DND-41 (cell line): ENCODE results near the gene RAPSN.

Experiments
- ATAC-seq: fragments of 200-7000 bp; cut with Tn5 transposase; 3 replicates; pipeline ENCODE4 v1.9.1; 2021; ENCODE audit warnings: low read depth; ENCODE audit not compliant: insufficient read depth
- DNase-seq: peaks from one replicate; pipeline ENCODE4 v3.0.0-alpha.2; 2020
- H2AFZ ChIP-seq: 2 replicates; pipeline ENCODE4 v1.6.0; 2012; ENCODE audit warnings: low read depth, low read length
- H3K27ac ChIP-seq: 2 replicates; pipeline ENCODE4 v1.5.1; 2012; ENCODE audit warnings: low read length, inconsistent platforms
- H3K27me3 ChIP-seq: fragments of 200-600 bp; sonication (generic); 2 replicates; pipeline ENCODE4 v1.6.0; 2012; ENCODE audit warnings: low read length, mild to moderate bottlenecking, inconsistent platforms; ENCODE audit not compliant: insufficient read depth, poor library complexity
- H3K36me3 ChIP-seq: 2 replicates; pipeline ENCODE4 v1.5.1; 2012; ENCODE audit warnings: low read length, inconsistent platforms; ENCODE audit not compliant: insufficient read depth
- H3K4me1 ChIP-seq: 2 replicates; pipeline ENCODE4 v1.5.1; 2012; ENCODE audit warnings: mild to moderate bottlenecking, low read length; ENCODE audit not compliant: insufficient read depth
- H3K4me2 ChIP-seq: 2 replicates; pipeline ENCODE4 v1.6.0; 2012; ENCODE audit warnings: mild to moderate bottlenecking, moderate library complexity, low read length, inconsistent platforms; ENCODE audit not compliant: insufficient read depth
- H3K4me3 ChIP-seq, 2 experiments: fragments of 200-600 bp in 1 of 2; shearing (Covaris generic) in 1 of 2; 2 replicates each; pipeline ENCODE4 v1.5.1; 2012 to 2016; ENCODE audit warnings: inconsistent platforms in 2 of 2, low read length in 2 of 2, mild to moderate bottlenecking in 2 of 2, low read depth in 1 of 2, moderate library complexity in 1 of 2
- H3K79me2 ChIP-seq: 2 replicates; pipeline ENCODE4 v1.6.0; 2012; ENCODE audit warnings: low read length, inconsistent platforms; ENCODE audit not compliant: insufficient read depth
- H3K9ac ChIP-seq: 2 replicates; pipeline ENCODE4 v1.6.0; 2012; ENCODE audit warnings: low read depth, mild to moderate bottlenecking, inconsistent platforms, low read length, moderate library complexity
- H3K9me3 ChIP-seq: 2 replicates; pipeline ENCODE4 v1.5.1; 2012; ENCODE audit warnings: low read length, moderate library complexity, mild to moderate bottlenecking, inconsistent platforms; ENCODE audit not compliant: insufficient read depth, severe bottlenecking
- H4K20me1 ChIP-seq: 2 replicates; pipeline ENCODE4 v1.6.0; 2012; ENCODE audit warnings: low read length; ENCODE audit not compliant: insufficient read depth
- CTCF ChIP-seq: IDR thresholded peaks from 2 replicates; pipeline ENCODE4 v1.5.1; 2012; ENCODE audit warnings: borderline replicate concordance, low read length, moderate library complexity, mild to moderate bottlenecking; ENCODE audit not compliant: poor library complexity, severe bottlenecking; ENCODE audit errors: extremely low read depth
- EZH2 ChIP-seq: IDR thresholded peaks from 3 replicates; pipeline ENCODE4 v1.6.1; 2012; ENCODE audit warnings: borderline replicate concordance, low read depth, mild to moderate bottlenecking, moderate library complexity, low read length, inconsistent platforms; ENCODE audit not compliant: severe bottlenecking

The RAPSN gene

GRCh38 chr11:47408598-47409439 is 40.1 kb downstream of the RAPSN start:
- Histone ChIP-seq H3K4me1 (peaks cover 27% of the 10 kb centered on the region), H2AFZ (peak overlapping the region; percentile 79), H3K36me3 (peaks cover 16% of the 10 kb centered on the region), H3K27ac (peak overlapping the region; percentile 67), H3K9me3 (no peaks in the 10 kb centered on the region), H3K4me2 (peak overlapping the region; percentile 76), H3K79me2 (peaks cover 9% of the 10 kb centered on the region), H3K4me3 (peak overlapping the region; percentile 64 to 72; a peak in 3 of 4 replicates), H3K27me3 (no peaks in the 10 kb centered on the region), H3K9ac (peak overlapping the region; percentile 65), H4K20me1 (no peaks in the 10 kb centered on the region)
- TF ChIP-seq CTCF: no peak
- no peak for TF ChIP-seq EZH2
- peak; percentile 4; the same call in 2 of the 3 replicates for ATAC-seq
- no peak for DNase-seq

DNA sequence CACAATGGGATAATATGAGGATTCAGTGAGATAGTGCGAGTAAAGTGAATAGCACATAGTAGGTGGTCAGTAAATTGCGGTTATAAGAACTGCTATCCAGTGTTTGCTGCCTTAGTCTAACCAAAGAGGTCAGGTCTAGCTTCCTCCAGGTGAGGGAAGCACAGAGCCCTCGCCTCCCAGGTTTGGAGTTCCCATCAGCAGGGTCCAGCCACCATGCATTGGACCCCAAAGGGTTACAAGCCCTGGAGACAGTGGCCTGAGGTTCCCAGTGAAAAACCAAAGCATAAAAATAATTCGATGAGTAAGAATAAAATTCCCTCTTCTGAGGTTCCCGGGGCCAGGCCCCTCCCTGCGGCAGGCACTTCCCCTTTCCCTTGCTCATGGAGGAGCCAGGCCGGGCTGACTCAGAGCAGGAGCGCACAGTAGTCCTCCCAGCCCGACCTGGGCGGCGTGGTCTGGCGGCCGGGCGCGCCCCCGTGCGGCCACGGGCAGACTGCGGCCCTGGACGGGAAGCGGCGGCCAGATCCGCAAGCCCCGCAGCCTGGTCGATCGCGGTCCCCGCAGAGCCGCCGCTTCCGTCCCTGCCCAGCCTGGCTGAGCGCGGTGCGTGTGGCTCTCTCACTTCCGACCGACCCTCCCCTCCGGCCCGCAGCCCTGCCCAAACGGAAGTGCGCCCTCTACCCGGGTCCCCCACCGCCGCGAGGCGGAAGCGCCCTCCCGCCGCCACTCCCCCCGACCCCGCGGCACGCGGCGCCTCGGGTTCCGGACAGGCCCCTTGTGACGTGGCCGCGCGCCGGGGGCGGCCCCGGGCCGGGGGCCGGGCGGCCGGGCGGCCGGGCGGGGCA is 41.0 kb downstream of the RAPSN start, which contains the start of gene SLC39A13:
TSS of gene SLC39A13 (plus strand) at position 845 of the 845 bp plus-strand sequence. CDS start 1,505 bp downstream, outside the sequence.
- TF ChIP-seq EZH2: no peak
- peak; percentile 77 for TF ChIP-seq CTCF
- peak; percentile 88 for ATAC-seq
- peak within 1 kb of the TSS; percentile 82 for H2AFZ ChIP-seq

DNA sequence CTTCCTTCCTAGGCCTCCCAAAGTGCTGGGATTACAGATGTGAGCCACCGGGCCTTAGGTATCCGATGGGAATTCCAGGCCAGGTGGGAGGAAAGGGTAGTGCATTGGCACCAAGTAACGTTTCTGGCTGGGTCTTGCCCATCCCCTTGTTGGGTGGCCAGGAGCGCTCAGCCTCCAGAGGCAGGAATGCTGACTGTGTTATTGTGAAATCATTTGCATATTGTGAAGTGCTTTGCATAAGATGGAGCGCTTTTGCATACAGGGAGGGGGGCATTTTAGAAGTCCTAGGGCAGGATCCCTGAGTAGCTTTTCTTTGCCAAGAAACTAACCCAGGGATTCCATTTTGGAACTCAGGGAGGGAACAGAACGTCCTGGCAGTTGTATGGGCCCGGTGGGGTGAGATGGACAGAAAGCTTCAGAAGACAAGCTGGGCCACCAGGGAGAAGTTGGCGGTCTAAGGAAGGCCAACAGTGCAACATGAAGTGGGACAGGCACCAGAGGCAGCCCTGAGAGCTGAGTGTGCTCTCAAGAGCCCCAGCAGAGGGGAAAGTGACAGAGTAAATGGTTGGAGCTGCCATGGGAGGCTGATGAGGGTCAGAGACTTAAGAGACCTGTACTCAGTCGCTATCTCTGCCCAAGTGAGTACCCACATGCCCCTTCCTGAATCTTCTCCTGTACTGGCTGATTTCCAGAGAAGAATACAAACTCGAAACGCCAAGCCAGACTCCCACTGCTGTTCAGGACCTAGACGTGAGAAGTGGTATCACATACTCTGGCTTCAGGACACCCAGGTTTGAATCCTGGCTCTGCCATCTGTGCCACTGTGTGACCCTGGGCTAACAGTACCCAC is 41.8 kb downstream of the RAPSN start:
- H3K27me3 ChIP-seq: no peaks in the 10 kb centered on the region
- DNase-seq: no peak
- H3K4me3 ChIP-seq: peak overlapping the region; percentile 40 to 75; a peak in 3 of 4 replicates
- ATAC-seq: no peak
- H3K9me3 ChIP-seq: no peaks in the 10 kb centered on the region
- peaks cover 11% of the 10 kb centered on the region; the same call in 1 of the 2 replicates for H3K36me3 ChIP-seq
- peak overlapping the region; percentile 65 for H3K9ac ChIP-seq
- H3K27ac ChIP-seq: peak overlapping the region; percentile 76
- H3K4me1 ChIP-seq: peaks cover 27% of the 10 kb centered on the region
- H3K4me2 ChIP-seq: peak overlapping the region; percentile 93
- TF ChIP-seq EZH2: no peak
- no peak for TF ChIP-seq CTCF
- peak overlapping the region; percentile 82 for H2AFZ ChIP-seq
- H3K79me2 ChIP-seq: peaks cover 9% of the 10 kb centered on the region
- H4K20me1 ChIP-seq: no peaks in the 10 kb centered on the region

More for the DNA sequence above, 41.0 kb downstream of the RAPSN start, which contains the start of gene SLC39A13:
- peaks cover 27% of the 10 kb centered on the region for H3K4me1 ChIP-seq
- H3K4me2 ChIP-seq: peak within 1 kb of the TSS; percentile 93
- H3K79me2 ChIP-seq: peaks cover 9% of the 10 kb centered on the region
- H3K27ac ChIP-seq: peak within 1 kb of the TSS; percentile 76
- peak within 1 kb of the TSS; percentile 65 for H3K9ac ChIP-seq
- peak within 1 kb of the TSS; percentile 64 to 75 for H3K4me3 ChIP-seq
- peak; percentile 92 for DNase-seq
- H3K36me3 ChIP-seq: peaks cover 11% of the 10 kb centered on the region; the same call in 1 of the 2 replicates
- no peaks in the 10 kb centered on the region for H3K27me3 ChIP-seq
- no peaks in the 10 kb centered on the region for H3K9me3 ChIP-seq
- no peaks in the 10 kb centered on the region for H4K20me1 ChIP-seq
